Calu3 (cell line): ENCODE data around the gene NFATC1. TPM values are rescaled to one million over a fixed set of nuclear protein-coding genes. Genes with fewer than 3 reads are reported as not detected.

Experiments
- BruUV-seq: library from RNA; stranded (reverse); fragments of 400-500 nt; replicated peaks from 2 replicates; lab custom pipeline; 2021; lab: Mats Ljungman, UMichigan
- CTCF ChIA-PET: fragments of 300-600 bp; sonication (Branson Sonifier 250); formaldehyde crosslinking; loops from one replicate; lab custom pipeline; 2022; ENCODE audit warnings: antibody characterized with exemption; lab: Charles Lee
- DNase-seq: peaks from one replicate; pipeline ENCODE4 v3.0.0; 2022
- H3K27ac Mint-ChIP-seq: one replicate; pipeline ENCODE4 v1.8.0; 2022; ENCODE audit warnings: mixed read lengths; ENCODE audit not compliant: unreplicated experiment
- H3K27me3 Mint-ChIP-seq: one replicate; pipeline ENCODE4 v1.8.0; 2022; ENCODE audit warnings: mixed read lengths; ENCODE audit not compliant: unreplicated experiment
- H3K36me3 Mint-ChIP-seq: one replicate; pipeline ENCODE4 v1.8.0; 2022; ENCODE audit warnings: mild to moderate bottlenecking, moderate library complexity, mixed read lengths; ENCODE audit not compliant: insufficient read depth, unreplicated experiment
- H3K4me1 Mint-ChIP-seq: one replicate; pipeline ENCODE4 v1.8.0; 2022; ENCODE audit warnings: mild to moderate bottlenecking, low read depth, mixed read lengths; ENCODE audit not compliant: unreplicated experiment
- H3K4me3 Mint-ChIP-seq: one replicate; pipeline ENCODE4 v1.8.0; 2022; ENCODE audit warnings: mild to moderate bottlenecking, low read depth, moderate library complexity, mixed read lengths; ENCODE audit not compliant: unreplicated experiment
- H3K9me3 Mint-ChIP-seq: one replicate; pipeline ENCODE4 v1.8.0; 2022; ENCODE audit warnings: low read depth, mixed read lengths; ENCODE audit not compliant: unreplicated experiment
- intact Hi-C: fragments of 100-400 bp; cut with micrococcal nuclease; formaldehyde crosslinking; loops from one replicate; pipeline ENCODE4 v1.10.0; 2022; ENCODE audit not compliant: unreplicated experiment
- total RNA-seq: library from RNA; stranded (reverse); gene quantifications from 2 replicates; pipeline ENCODE4 v1.2.3, GENCODE V29; 2022
- TF ChIP-seq, protein P1 (sequence below): fragments of 200-600 bp; IDR thresholded peaks from one replicate; pipeline ENCODE4 v1.8.0; 2022; ENCODE audit warnings: antibody characterized with exemption; ENCODE audit not compliant: unreplicated experiment

NFATC1 gene
- total RNA-seq, 1 experiment from 2014 or later = 5.9 TPM

GRCh38 chr18:79556829-79557585, 161.3 kb downstream of the NFATC1 start:
- Mint-ChIP-seq H3K4me1 (no peaks in the 10 kb centered on the region), H3K9me3 (no peaks in the 10 kb centered on the region), H3K27me3 (no peaks in the 10 kb centered on the region), H3K27ac (no peak overlapping the region), H3K36me3 (no peaks in the 10 kb centered on the region), H3K4me3 (no peak overlapping the region)
- intact Hi-C loops = no loop called here
- no peak for DNase-seq
- CTCF ChIA-PET = no interaction called here
- no TSS peak for BruUV-seq
- TF ChIP-seq, protein P1, sequence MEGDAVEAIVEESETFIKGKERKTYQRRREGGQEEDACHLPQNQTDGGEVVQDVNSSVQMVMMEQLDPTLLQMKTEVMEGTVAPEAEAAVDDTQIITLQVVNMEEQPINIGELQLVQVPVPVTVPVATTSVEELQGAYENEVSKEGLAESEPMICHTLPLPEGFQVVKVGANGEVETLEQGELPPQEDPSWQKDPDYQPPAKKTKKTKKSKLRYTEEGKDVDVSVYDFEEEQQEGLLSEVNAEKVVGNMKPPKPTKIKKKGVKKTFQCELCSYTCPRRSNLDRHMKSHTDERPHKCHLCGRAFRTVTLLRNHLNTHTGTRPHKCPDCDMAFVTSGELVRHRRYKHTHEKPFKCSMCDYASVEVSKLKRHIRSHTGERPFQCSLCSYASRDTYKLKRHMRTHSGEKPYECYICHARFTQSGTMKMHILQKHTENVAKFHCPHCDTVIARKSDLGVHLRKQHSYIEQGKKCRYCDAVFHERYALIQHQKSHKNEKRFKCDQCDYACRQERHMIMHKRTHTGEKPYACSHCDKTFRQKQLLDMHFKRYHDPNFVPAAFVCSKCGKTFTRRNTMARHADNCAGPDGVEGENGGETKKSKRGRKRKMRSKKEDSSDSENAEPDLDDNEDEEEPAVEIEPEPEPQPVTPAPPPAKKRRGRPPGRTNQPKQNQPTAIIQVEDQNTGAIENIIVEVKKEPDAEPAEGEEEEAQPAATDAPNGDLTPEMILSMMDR = no peak

DNA sequence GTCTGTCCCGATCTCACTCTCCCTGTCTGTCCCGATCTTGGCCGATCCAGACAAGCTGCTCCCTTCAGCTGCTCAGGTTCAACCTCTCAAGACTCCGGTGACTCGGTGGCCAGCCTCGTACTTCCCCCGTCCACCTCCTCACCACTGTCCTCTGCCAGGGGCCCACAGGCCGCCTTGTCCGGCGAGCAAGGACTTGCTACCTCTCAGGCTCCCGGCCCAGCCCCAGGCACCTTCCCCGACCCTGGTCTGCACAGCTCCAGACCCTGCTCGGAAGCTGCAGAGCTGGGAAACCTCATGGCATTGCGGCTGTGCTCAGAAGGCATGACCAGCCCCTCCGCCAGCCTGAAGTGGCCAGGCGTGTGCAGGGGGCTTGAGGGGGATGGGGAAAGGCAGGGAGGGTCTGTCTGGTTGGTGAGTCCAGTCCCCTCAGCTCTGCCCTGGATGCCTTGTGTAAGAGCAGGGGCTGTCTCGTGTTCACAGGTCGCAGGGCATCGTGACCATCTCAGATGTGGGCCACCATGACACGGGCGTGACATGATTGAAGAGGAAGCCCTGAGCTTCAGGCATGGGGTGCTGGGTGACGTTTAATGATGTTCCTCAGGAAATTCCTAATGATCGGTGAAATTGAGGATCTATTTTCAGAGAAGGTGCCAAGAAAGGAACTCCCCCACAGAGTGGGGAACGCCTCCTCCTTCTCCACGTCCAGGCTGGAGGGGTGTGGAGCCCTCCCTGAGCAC, 162.6 kb downstream of the NFATC1 start:
- no peak overlapping the region for H3K4me3 Mint-ChIP-seq
- H3K36me3 Mint-ChIP-seq = no peaks in the 10 kb centered on the region
- no TSS peak for BruUV-seq
- no peaks in the 10 kb centered on the region for H3K27me3 Mint-ChIP-seq
- no peak overlapping the region for H3K27ac Mint-ChIP-seq
- no peaks in the 10 kb centered on the region for H3K4me1 Mint-ChIP-seq
- TF ChIP-seq, protein P1 = no peak
- intact Hi-C loops = no loop called here
- no peak for DNase-seq
- CTCF ChIA-PET = no interaction called here
- no peaks in the 10 kb centered on the region for H3K9me3 Mint-ChIP-seq

DNA sequence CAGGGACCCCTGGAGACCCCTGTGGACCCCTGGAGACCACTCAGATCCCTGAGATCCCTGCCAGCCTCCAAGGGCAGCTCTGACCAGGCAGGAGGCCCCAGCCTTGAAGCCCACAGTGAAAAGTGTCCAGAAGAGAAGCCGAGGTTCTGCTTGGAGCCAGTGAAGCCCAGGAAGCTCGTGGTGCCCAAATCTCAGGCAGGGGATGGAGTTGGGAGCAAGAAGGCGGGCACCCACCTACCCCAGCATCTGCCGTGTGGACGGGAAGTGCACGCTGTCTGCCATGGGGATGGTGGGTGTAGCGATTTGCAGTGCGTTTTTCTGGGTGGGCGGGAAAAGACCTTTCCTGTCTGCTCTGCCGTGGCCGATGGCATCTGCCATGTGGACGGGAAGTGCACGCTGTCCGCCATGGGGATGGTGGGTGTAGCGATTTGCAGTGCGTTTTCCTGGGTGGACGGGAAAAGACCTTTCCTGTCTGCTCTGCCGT, 163.2 kb downstream of the NFATC1 start:
- intact Hi-C loops = no loop called here
- TF ChIP-seq, protein P1 = no peak
- BruUV-seq = no TSS peak

GRCh38 chr18:79559436-79559835, 163.7 kb downstream of the NFATC1 start:
- no peaks in the 10 kb centered on the region for H3K36me3 Mint-ChIP-seq
- CTCF ChIA-PET = no interaction called here
- no peaks in the 10 kb centered on the region for H3K9me3 Mint-ChIP-seq
- no peak overlapping the region for H3K4me3 Mint-ChIP-seq
- intact Hi-C loops = no loop called here
- TF ChIP-seq, protein P1 = no peak
- no TSS peak for BruUV-seq
- DNase-seq = no peak
- no peak overlapping the region for H3K27ac Mint-ChIP-seq
- no peaks in the 10 kb centered on the region for H3K4me1 Mint-ChIP-seq
- no peaks in the 10 kb centered on the region for H3K27me3 Mint-ChIP-seq

More for the DNA sequence above, 163.2 kb downstream of the NFATC1 start:
- CTCF ChIA-PET = no interaction called here
- H3K4me1 Mint-ChIP-seq = no peaks in the 10 kb centered on the region
- DNase-seq = no peak
- H3K9me3 Mint-ChIP-seq = no peaks in the 10 kb centered on the region
- no peak overlapping the region for H3K4me3 Mint-ChIP-seq
- no peak overlapping the region for H3K27ac Mint-ChIP-seq
- no peaks in the 10 kb centered on the region for H3K27me3 Mint-ChIP-seq
- no peaks in the 10 kb centered on the region for H3K36me3 Mint-ChIP-seq
